Measurements from ENCODE around the gene TMEM101.

DNA sequence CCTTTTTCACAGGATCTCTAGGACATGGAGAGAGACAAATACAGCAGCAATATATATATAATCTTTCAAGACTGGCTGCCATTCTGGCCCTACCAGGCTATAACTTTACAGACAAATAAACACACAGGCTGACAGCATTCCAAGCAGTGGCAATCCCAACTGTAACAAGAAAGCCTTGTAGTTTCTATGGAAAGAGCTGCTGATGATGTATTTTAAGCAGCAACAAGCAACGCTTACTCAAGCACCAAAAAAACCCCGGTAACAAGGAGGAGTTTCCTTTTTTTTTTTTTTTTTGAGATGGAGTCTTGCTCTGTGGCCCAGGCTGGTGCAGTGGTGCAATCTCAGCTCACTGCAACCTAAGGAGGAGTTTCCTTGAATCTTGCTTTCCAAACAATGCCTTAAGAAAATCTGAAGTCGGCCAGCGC, 28.5 kb upstream of the TMEM101 start:
- no peak for TF ChIP-seq EZH2phosphoT487 (IDR thresholded peaks at IDR 0.05; ENCODE audit: insufficient read depth, low read depth)
- no peak for TF ChIP-seq EZH2 (IDR thresholded peaks at IDR 0.05; ENCODE audit: insufficient read depth, poor library complexity, severe bottlenecking)
